ENCODE results near the gene ENTPD7. TPM values are rescaled to one million over a fixed set of nuclear protein-coding genes. Genes with fewer than 3 reads are reported as not detected.
A peak's percentile ranks its signal among the peaks of the same experiment; 100 is the strongest.

The ENTPD7 gene
- total and polyA plus RNA-seq, 9 of the 15 experiments (the other 6 are each of a cell fraction or from before 2014, with no cell fraction given): 1.4 to 13.9 (median 8.5) TPM

- DNase-seq (ENCODE audit: extremely low read depth in 1 of 4, low spot score in 3 of 4) (no peak), ATAC-seq (no peak; the same call in 2 of the 3 replicates), FAIRE-seq (peak; percentile 26)
- no peaks in the 10 kb centered on the region for H4K20me1 ChIP-seq (replicated peaks; ENCODE audit: control insufficient read depth, insufficient read depth, low read length)
- peaks cover 19% of the 10 kb centered on the region; the same call in 2 of the 3 replicates for H3K36me3 ChIP-seq (ENCODE audit: control insufficient read depth, insufficient read depth, low read length)
- no peaks in the 10 kb centered on the region for H3K27me3 ChIP-seq (ENCODE audit: control insufficient read depth in 2 of 2, insufficient read depth in 2 of 2, low read length in 2 of 2)
- H3K4me2 ChIP-seq (ENCODE audit: insufficient read depth, low read length): peak overlapping the region; percentile 87
- H3K4me1 ChIP-seq (replicated peaks in 1 of 2; ENCODE audit: control insufficient read depth in 2 of 2, insufficient read depth in 2 of 2, low read length in 2 of 2): no peaks in the 10 kb centered on the region; a peak in 2 of 5 replicates
- peak overlapping the region; percentile 83 to 97 for H3K9ac ChIP-seq (ENCODE audit: insufficient read depth in 1 of 2, low read depth in 2 of 2, low read length in 2 of 2)
- H3K9me1 ChIP-seq (ENCODE audit: control insufficient read depth, insufficient read depth, low read length): no peaks in the 10 kb centered on the region
- no peaks in the 10 kb centered on the region for H3K9me3 ChIP-seq (replicated peaks; ENCODE audit: control insufficient read depth, insufficient read depth, low read depth, low read length)
- peaks cover 34% of the 10 kb centered on the region for H3K79me2 ChIP-seq (ENCODE audit: control insufficient read depth, insufficient read depth, low read length)
- H3K27ac ChIP-seq (ENCODE audit: extremely low read depth, low read depth, low read length): peak overlapping the region; percentile 70
- peak overlapping the region; percentile 94 for H2AFZ ChIP-seq (ENCODE audit: low read depth, low read length)
- 2% methylated on average over 14 of the region's 16 CpGs for WGBS (ENCODE audit: insufficient coverage, low coverage, missing lambda C conversion rate)
- H3K4me3 ChIP-seq: peak overlapping the region; percentile 82
- in situ Hi-C loops (cut with MboI) (no loop called here), intact Hi-C loops (cut with micrococcal nuclease) (no loop called here)
- ChIA-PET CTCF (ENCODE audit: low intra/inter-chr PET ratio) (no interaction called here), POLR2A (interaction anchor here (1.3 to 2.7 kb wide), 4 partner anchors 11 to 301 kb away, joined by 4 to 16 read pairs (median 4); partner anchors contain the start of gene GOT1)
- BruUV-seq (replicated peaks): TSS peak; percentile 86
- TF ChIP-seq PHF8 (IDR thresholded peaks at IDR 0.05; ENCODE audit: borderline replicate concordance, low read length) (peak; percentile 89; the same call in 1 of the 2 replicates), TAF7 (tag; IDR thresholded peaks at IDR 0.05) (peak; percentile 29; the same call in 1 of the 2 replicates), ZFP36 (IDR thresholded peaks at IDR 0.05; ENCODE audit: low read depth, low read length, partially characterized antibody) (peak; percentile 26), KDM1A (IDR thresholded peaks at IDR 0.05) (0 out of 4 replicates have a peak, but pooled peaks have one; percentile 13 to 18), HDAC1 (IDR thresholded peaks at IDR 0.05) (peak in 1 of 2 experiments; percentile 71; a peak in 2 of 4 replicates), RCOR1 (IDR thresholded peaks at IDR 0.05; ENCODE audit: borderline replicate concordance in 1 of 2, low read depth in 2 of 2, low read length in 2 of 2) (0 out of 4 replicates have a peak, but pooled peaks of 1 of the 2 experiments have one; percentile 16), SIN3A (IDR thresholded peaks at IDR 0.05; ENCODE audit: borderline replicate concordance in 2 of 2, control insufficient read depth in 1 of 2, low read depth in 2 of 2, low read length in 2 of 2) (peak in 1 of 2 experiments; percentile 59; a peak in 2 of 4 replicates), ADNP (tag; IDR thresholded peaks at IDR 0.05) (peak; percentile 84), POLR3A (IDR thresholded peaks at IDR 0.05; ENCODE audit: borderline replicate concordance, extremely low read depth, insufficient read depth, insufficient read length) (no peak), RBM25 (IDR thresholded peaks at IDR 0.05; ENCODE audit: low read depth, low read length, severe bottlenecking) (peak; percentile 80), ESRRA (IDR thresholded peaks at IDR 0.05; ENCODE audit: borderline replicate concordance, low read depth) (0 out of 2 replicates have a peak, but pooled peaks have one; percentile 44), ZBTB7A (IDR thresholded peaks at IDR 0.05; ENCODE audit: borderline replicate concordance, control insufficient read depth, low read depth, low read length) (no peak), ZNF584 (CRISPR knock-in tag; IDR thresholded peaks at IDR 0.05; ENCODE audit: low read depth) (no peak), PHF20 (IDR thresholded peaks at IDR 0.05; ENCODE audit: partially characterized antibody) (peak; percentile 88), CTBP1 (IDR thresholded peaks at IDR 0.05; ENCODE audit: borderline replicate concordance) (peak; percentile 52), SMARCA5 (IDR thresholded peaks at IDR 0.05) (peak; percentile 78; the same call in 1 of the 2 replicates), TARDBP (IDR thresholded peaks at IDR 0.05) (no peak), HDAC8 (tag; IDR thresholded peaks at IDR 0.05) (no peak)
- TF ChIP-seq, protein P1, sequence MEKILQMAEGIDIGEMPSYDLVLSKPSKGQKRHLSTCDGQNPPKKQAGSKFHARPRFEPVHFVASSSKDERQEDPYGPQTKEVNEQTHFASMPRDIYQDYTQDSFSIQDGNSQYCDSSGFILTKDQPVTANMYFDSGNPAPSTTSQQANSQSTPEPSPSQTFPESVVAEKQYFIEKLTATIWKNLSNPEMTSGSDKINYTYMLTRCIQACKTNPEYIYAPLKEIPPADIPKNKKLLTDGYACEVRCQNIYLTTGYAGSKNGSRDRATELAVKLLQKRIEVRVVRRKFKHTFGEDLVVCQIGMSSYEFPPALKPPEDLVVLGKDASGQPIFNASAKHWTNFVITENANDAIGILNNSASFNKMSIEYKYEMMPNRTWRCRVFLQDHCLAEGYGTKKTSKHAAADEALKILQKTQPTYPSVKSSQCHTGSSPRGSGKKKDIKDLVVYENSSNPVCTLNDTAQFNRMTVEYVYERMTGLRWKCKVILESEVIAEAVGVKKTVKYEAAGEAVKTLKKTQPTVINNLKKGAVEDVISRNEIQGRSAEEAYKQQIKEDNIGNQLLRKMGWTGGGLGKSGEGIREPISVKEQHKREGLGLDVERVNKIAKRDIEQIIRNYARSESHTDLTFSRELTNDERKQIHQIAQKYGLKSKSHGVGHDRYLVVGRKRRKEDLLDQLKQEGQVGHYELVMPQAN (IDR thresholded peaks at IDR 0.05; ENCODE audit: borderline replicate concordance): peak; percentile 59; the same call in 1 of the 2 replicates
- TF ChIP-seq, protein P2, sequence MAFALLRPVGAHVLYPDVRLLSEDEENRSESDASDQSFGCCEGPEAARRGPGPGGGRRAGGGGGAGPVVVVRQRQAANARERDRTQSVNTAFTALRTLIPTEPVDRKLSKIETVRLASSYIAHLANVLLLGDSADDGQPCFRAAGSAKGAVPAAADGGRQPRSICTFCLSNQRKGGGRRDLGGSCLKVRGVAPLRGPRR (CRISPR knock-in tag; IDR thresholded peaks at IDR 0.05): no peak
Observed at GRCh38 chr10:99731306-99732032, 72.2 kb downstream of the ENTPD7 start.
